ENCODE data around the gene PRR32.
"Not testable (repeated sequence)": the region's sequence is repeated elsewhere in the genome, so short reads cannot be mapped to it uniquely, and the experiment has no call there.

The PRR32 gene

GRCh38 chrX:126806784-126807183, 12.7 kb upstream of the PRR32 start:
- H2BK15ac ChIP-seq (ENCODE audit: low read length); H3K4me1 ChIP-seq (ENCODE audit: control insufficient read depth in 2 of 2, insufficient read depth in 1 of 2, low read depth in 1 of 2, low read length in 2 of 2); H3K27me3 ChIP-seq (ENCODE audit: control insufficient read depth in 3 of 3, insufficient read depth in 3 of 3, low read depth in 1 of 3, low read length in 3 of 3); H3K9me3 ChIP-seq (replicated peaks in 1 of 2; ENCODE audit: control insufficient read depth in 2 of 2, insufficient read depth in 1 of 2, low read depth in 1 of 2, low read length in 2 of 2); H4K91ac ChIP-seq (ENCODE audit: low read depth, low read length, poor library complexity); H3K18ac ChIP-seq (ENCODE audit: low read length); H2AK5ac ChIP-seq (ENCODE audit: low read depth, low read length); H2BK12ac ChIP-seq (ENCODE audit: low read length); H3K36me3 ChIP-seq (replicated peaks in 1 of 2; ENCODE audit: control insufficient read depth in 2 of 2, insufficient read depth in 2 of 2, low read length in 2 of 2); H3K9ac ChIP-seq (ENCODE audit: low read depth, low read length, poor library complexity); H2AFZ ChIP-seq (ENCODE audit: low read length); H3K23ac ChIP-seq (ENCODE audit: low read depth, low read length, poor library complexity); H4K8ac ChIP-seq (ENCODE audit: low read depth, low read length); DNase-seq (ENCODE audit: low spot score); H3K4ac ChIP-seq (ENCODE audit: low read length); H3K4me3 ChIP-seq (ENCODE audit: low read length in 2 of 2); H2BK5ac ChIP-seq (ENCODE audit: low read length); H3K27ac ChIP-seq (replicated peaks; ENCODE audit: low read length); H3K4me2 ChIP-seq (ENCODE audit: insufficient read depth, low read length, poor library complexity, severe bottlenecking); H3K14ac ChIP-seq (ENCODE audit: low read length); H2BK120ac ChIP-seq (ENCODE audit: low read depth, low read length); H3K79me1 ChIP-seq (ENCODE audit: low read depth, low read length): not testable (repeated sequence)
- no CpG with 5 or more reads among the region's 3 CpGs for WGBS, 2 donors (ENCODE audit: extremely low coverage in 2 of 2, insufficient read length in 2 of 2, insufficient replicate concordance in 1 of 2)

GRCh38 chrX:126815806-126816205, 3.7 kb upstream of the PRR32 start:
- H3K23ac ChIP-seq (ENCODE audit: low read depth, low read length, poor library complexity), result no peak overlapping the region
- no peak overlapping the region for H2BK5ac ChIP-seq (ENCODE audit: low read length)
- no peak overlapping the region for H2AK5ac ChIP-seq (ENCODE audit: low read depth, low read length)
- WGBS, 2 donors (ENCODE audit: extremely low coverage in 2 of 2, insufficient read length in 2 of 2, insufficient replicate concordance in 1 of 2), result no CpG with 5 or more reads among the region's 1 CpG
- H4K8ac ChIP-seq (ENCODE audit: low read depth, low read length), result no peak overlapping the region
- no peak overlapping the region for H3K4me2 ChIP-seq (ENCODE audit: insufficient read depth, low read length, poor library complexity, severe bottlenecking)
- no peak overlapping the region for H2AFZ ChIP-seq (ENCODE audit: low read length)
- no peak for DNase-seq (ENCODE audit: low spot score)
- H3K36me3 ChIP-seq (replicated peaks in 1 of 2; ENCODE audit: control insufficient read depth in 2 of 2, insufficient read depth in 2 of 2, low read length in 2 of 2), result no peaks in the 10 kb centered on the region
- H3K4me1 ChIP-seq (ENCODE audit: control insufficient read depth in 2 of 2, insufficient read depth in 1 of 2, low read depth in 1 of 2, low read length in 2 of 2), result no peaks in the 10 kb centered on the region
- H2BK12ac ChIP-seq (ENCODE audit: low read length), result no peak overlapping the region
- H2BK120ac ChIP-seq (ENCODE audit: low read depth, low read length), result no peak overlapping the region
- H3K4me3 ChIP-seq (ENCODE audit: low read length in 2 of 2), result no peak overlapping the region
- H3K27ac ChIP-seq (replicated peaks; ENCODE audit: low read length), result no peak overlapping the region
- H3K9ac ChIP-seq (ENCODE audit: low read depth, low read length, poor library complexity), result no peak overlapping the region
- H4K91ac ChIP-seq (ENCODE audit: low read depth, low read length, poor library complexity), result no peak overlapping the region
- no peak overlapping the region for H3K4ac ChIP-seq (ENCODE audit: low read length)
- no peak overlapping the region for H3K14ac ChIP-seq (ENCODE audit: low read length)
- H3K18ac ChIP-seq (ENCODE audit: low read length), result no peak overlapping the region
- H3K27me3 ChIP-seq (ENCODE audit: control insufficient read depth in 3 of 3, insufficient read depth in 3 of 3, low read depth in 1 of 3, low read length in 3 of 3), result no peaks in the 10 kb centered on the region
- H2BK15ac ChIP-seq (ENCODE audit: low read length), result no peak overlapping the region
- H3K9me3 ChIP-seq (replicated peaks in 1 of 2; ENCODE audit: control insufficient read depth in 2 of 2, insufficient read depth in 1 of 2, low read depth in 1 of 2, low read length in 2 of 2), result no peaks in the 10 kb centered on the region
- no peaks in the 10 kb centered on the region for H3K79me1 ChIP-seq (ENCODE audit: low read depth, low read length)

DNA sequence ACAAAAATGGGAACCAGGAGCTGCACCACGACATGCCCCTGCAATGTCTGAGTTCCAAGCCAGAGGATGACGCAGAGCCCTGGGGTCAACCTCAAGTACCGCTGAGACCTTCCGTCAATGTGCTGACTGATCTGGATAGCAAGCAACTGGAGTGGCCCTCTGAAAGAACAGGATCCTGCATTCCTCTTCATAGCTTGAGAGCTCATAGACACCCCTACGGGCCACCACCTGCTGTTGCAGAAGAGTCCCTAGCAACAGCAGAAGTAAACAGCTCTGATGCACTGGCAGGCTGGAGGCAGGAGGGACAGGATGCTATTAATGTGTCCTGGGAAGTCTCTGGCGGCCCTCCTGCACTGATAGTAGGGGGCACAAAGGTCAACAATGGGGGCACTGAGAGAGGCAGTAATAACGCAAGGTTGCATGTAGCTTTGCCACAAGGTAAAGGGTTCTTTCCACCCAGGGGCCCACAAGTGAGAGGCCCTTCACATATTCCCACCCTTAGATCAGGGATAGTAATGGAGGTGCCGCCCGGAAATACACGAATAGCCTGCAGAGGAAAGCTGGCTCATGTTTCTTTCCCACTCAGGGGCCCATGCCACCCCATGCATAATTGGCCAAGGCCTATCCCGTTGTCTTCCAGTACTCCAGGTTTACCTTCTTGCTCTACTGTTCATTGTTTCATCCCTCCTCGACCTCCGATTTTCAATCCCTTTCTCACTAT, 1.3 kb downstream of the PRR32 start:
- no peaks in the 10 kb centered on the region for H3K79me1 ChIP-seq (ENCODE audit: low read depth, low read length)
- no peak overlapping the region for H4K8ac ChIP-seq (ENCODE audit: low read depth, low read length)
- H3K4ac ChIP-seq (ENCODE audit: low read length), result no peak overlapping the region
- no peaks in the 10 kb centered on the region for H3K36me3 ChIP-seq (replicated peaks in 1 of 2; ENCODE audit: control insufficient read depth in 2 of 2, insufficient read depth in 2 of 2, low read length in 2 of 2)
- no peak overlapping the region for H3K18ac ChIP-seq (ENCODE audit: low read length)
- H3K9ac ChIP-seq (ENCODE audit: low read depth, low read length, poor library complexity), result no peak overlapping the region
- H3K14ac ChIP-seq (ENCODE audit: low read length), result no peak overlapping the region
- H2AFZ ChIP-seq (ENCODE audit: low read length), result no peak overlapping the region
- H2BK12ac ChIP-seq (ENCODE audit: low read length), result no peak overlapping the region
- H3K4me1 ChIP-seq (ENCODE audit: control insufficient read depth in 2 of 2, insufficient read depth in 1 of 2, low read depth in 1 of 2, low read length in 2 of 2), result no peaks in the 10 kb centered on the region
- no peak overlapping the region for H2BK5ac ChIP-seq (ENCODE audit: low read length)
- no peak overlapping the region for H2BK120ac ChIP-seq (ENCODE audit: low read depth, low read length)
- no peak overlapping the region for H3K4me2 ChIP-seq (ENCODE audit: insufficient read depth, low read length, poor library complexity, severe bottlenecking)
- no CpG with 5 or more reads among the region's 13 CpGs for WGBS, 2 donors (ENCODE audit: extremely low coverage in 2 of 2, insufficient read length in 2 of 2, insufficient replicate concordance in 1 of 2)
- H3K27me3 ChIP-seq (ENCODE audit: control insufficient read depth in 3 of 3, insufficient read depth in 3 of 3, low read depth in 1 of 3, low read length in 3 of 3), result no peaks in the 10 kb centered on the region
- no peak overlapping the region for H3K4me3 ChIP-seq (ENCODE audit: low read length in 2 of 2)
- H3K9me3 ChIP-seq (replicated peaks in 1 of 2; ENCODE audit: control insufficient read depth in 2 of 2, insufficient read depth in 1 of 2, low read depth in 1 of 2, low read length in 2 of 2), result no peaks in the 10 kb centered on the region
- no peak overlapping the region for H2AK5ac ChIP-seq (ENCODE audit: low read depth, low read length)
- no peak overlapping the region for H3K27ac ChIP-seq (replicated peaks; ENCODE audit: low read length)
- H3K23ac ChIP-seq (ENCODE audit: low read depth, low read length, poor library complexity), result no peak overlapping the region
- H4K91ac ChIP-seq (ENCODE audit: low read depth, low read length, poor library complexity), result no peak overlapping the region
- H2BK15ac ChIP-seq (ENCODE audit: low read length), result no peak overlapping the region
- no peak for DNase-seq (ENCODE audit: low spot score)

DNA sequence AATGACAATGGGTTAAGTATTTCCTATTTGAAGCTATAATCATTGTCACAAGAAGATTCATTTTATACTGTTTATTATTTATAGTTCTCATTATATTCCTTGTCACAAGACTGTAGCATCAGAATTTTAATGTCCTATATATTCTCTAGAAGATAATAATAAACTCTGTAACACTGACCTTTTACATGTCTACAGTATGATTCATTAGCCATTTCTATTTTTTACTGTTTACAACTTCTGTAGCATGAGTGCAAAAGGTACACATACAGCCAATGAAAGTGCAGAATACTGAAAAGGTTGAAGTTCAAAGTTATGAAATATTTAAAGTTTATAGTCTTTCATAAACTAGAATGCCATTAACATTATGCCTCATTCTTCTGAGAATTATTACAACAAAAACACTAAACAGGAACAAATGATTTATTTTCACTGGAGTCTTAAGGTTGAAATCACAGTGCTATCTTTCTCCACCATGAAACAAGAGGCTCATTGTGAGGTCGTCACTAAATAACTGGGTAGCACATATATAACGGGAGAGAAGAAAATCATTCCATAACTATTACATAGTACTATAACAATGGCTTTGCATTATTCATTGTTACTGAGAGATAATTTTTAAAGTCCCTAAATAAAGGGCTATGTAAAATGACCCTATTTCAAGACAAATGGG, 4.9 kb downstream of the PRR32 start:
- Histone ChIP-seq H3K23ac (ENCODE audit: low read depth, low read length, poor library complexity) (no peak overlapping the region), H2BK5ac (ENCODE audit: low read length) (no peak overlapping the region), H3K14ac (ENCODE audit: low read length) (no peak overlapping the region), H3K4me2 (ENCODE audit: insufficient read depth, low read length, poor library complexity, severe bottlenecking) (no peak overlapping the region), H3K27ac (replicated peaks; ENCODE audit: low read length) (no peak overlapping the region), H3K27me3 (ENCODE audit: control insufficient read depth in 3 of 3, insufficient read depth in 3 of 3, low read depth in 1 of 3, low read length in 3 of 3) (no peaks in the 10 kb centered on the region), H3K4ac (ENCODE audit: low read length) (no peak overlapping the region), H4K8ac (ENCODE audit: low read depth, low read length) (no peak overlapping the region), H2AK5ac (ENCODE audit: low read depth, low read length) (no peak overlapping the region), H3K4me1 (ENCODE audit: control insufficient read depth in 2 of 2, insufficient read depth in 1 of 2, low read depth in 1 of 2, low read length in 2 of 2) (no peaks in the 10 kb centered on the region), H3K79me1 (ENCODE audit: low read depth, low read length) (no peaks in the 10 kb centered on the region), H3K9me3 (replicated peaks in 1 of 2; ENCODE audit: control insufficient read depth in 2 of 2, insufficient read depth in 1 of 2, low read depth in 1 of 2, low read length in 2 of 2) (no peaks in the 10 kb centered on the region), H4K91ac (ENCODE audit: low read depth, low read length, poor library complexity) (no peak overlapping the region), H2AFZ (ENCODE audit: low read length) (no peak overlapping the region), H2BK15ac (ENCODE audit: low read length) (no peak overlapping the region), H2BK12ac (ENCODE audit: low read length) (no peak overlapping the region), H3K4me3 (ENCODE audit: low read length in 2 of 2) (no peak overlapping the region), H3K9ac (ENCODE audit: low read depth, low read length, poor library complexity) (no peak overlapping the region), H3K36me3 (replicated peaks in 1 of 2; ENCODE audit: control insufficient read depth in 2 of 2, insufficient read depth in 2 of 2, low read length in 2 of 2) (no peaks in the 10 kb centered on the region), H2BK120ac (ENCODE audit: low read depth, low read length) (no peak overlapping the region), H3K18ac (ENCODE audit: low read length) (no peak overlapping the region)
- WGBS, 2 donors (ENCODE audit: extremely low coverage in 2 of 2, insufficient read length in 2 of 2, insufficient replicate concordance in 1 of 2), result no CpG with 5 or more reads among the region's 2 CpGs
- no peak for DNase-seq (ENCODE audit: low spot score)

Measured in neuronal stem cell (in vitro differentiated cells).